OCI-LY7 (cell line): ENCODE measurements around the gene PDGFRA. TPM values are rescaled to one million over a fixed set of nuclear protein-coding genes. Genes with fewer than 3 reads are reported as not detected.

ENCODE experiments used
- BruUV-seq: library from RNA; stranded (reverse); fragments of 400-500 nt; replicated peaks from 2 replicates; lab custom pipeline; 2021; lab: Mats Ljungman, UMichigan
- CTCF ChIA-PET: fragments of 300-600 bp; sonication (Branson Sonifier 250); formaldehyde crosslinking; loops from one replicate; lab custom pipeline; 2022; ENCODE audit warnings: antibody characterized with exemption; ENCODE audit not compliant: unreplicated experiment; lab: Charles Lee
- POLR2A ChIA-PET: fragments of 300-600 bp; sonication (Branson Sonifier 250); formaldehyde crosslinking; loops from one replicate; lab custom pipeline; 2022; ENCODE audit warnings: antibody characterized with exemption; lab: Charles Lee
- DNase-seq: peaks from one replicate; pipeline ENCODE4 v3.0.0-alpha.2; 2015; ENCODE audit warnings: low spot score
- H2AFZ ChIP-seq: fragments of 200-600 bp; sonication (generic), shearing (Covaris generic); 2 replicates; pipeline ENCODE4 v1.6.1; 2014; ENCODE audit warnings: mild to moderate bottlenecking, antibody characterized with exemption, low read length, moderate library complexity
- H3K27ac ChIP-seq: fragments of 200-600 bp; sonication (generic); 2 replicates; pipeline ENCODE4 v1.5.1; 2014; ENCODE audit warnings: mixed run types, low read depth, mild to moderate bottlenecking, moderate library complexity, low read length, inconsistent platforms; ENCODE audit not compliant: poor library complexity, severe bottlenecking
- H3K36me3 ChIP-seq: fragments of 200-600 bp; sonication (generic); 2 replicates; pipeline ENCODE4 v1.6.1; 2014; ENCODE audit warnings: mild to moderate bottlenecking, antibody characterized with exemption, low read length, moderate library complexity, mixed read lengths; ENCODE audit not compliant: insufficient read depth
- H3K4me1 ChIP-seq: fragments of 200-600 bp; sonication (generic); 2 replicates; pipeline ENCODE4 v1.5.1; 2014; ENCODE audit warnings: mild to moderate bottlenecking, low read length; ENCODE audit not compliant: insufficient read depth, poor library complexity, severe bottlenecking
- H3K4me2 ChIP-seq: fragments of 200-600 bp; sonication (generic); 2 replicates; pipeline ENCODE4 v1.6.1; 2014; ENCODE audit warnings: mild to moderate bottlenecking, low read length
- H3K4me3 ChIP-seq: fragments of 200-600 bp; sonication (generic); 2 replicates; pipeline ENCODE4 v1.5.1; 2014; ENCODE audit warnings: mild to moderate bottlenecking, low read depth, low read length; ENCODE audit not compliant: poor library complexity, severe bottlenecking
- H3K79me2 ChIP-seq: fragments of 200-600 bp; sonication (generic); 2 replicates; pipeline ENCODE4 v1.6.1; 2016; ENCODE audit warnings: low read depth, mild to moderate bottlenecking, low read length, moderate library complexity, mixed read lengths; ENCODE audit not compliant: insufficient read depth
- H3K9me2 ChIP-seq: fragments of 200-600 bp; sonication (generic); 2 replicates; pipeline ENCODE4 v1.6.1; 2016; ENCODE audit warnings: mild to moderate bottlenecking, low read length, mixed read lengths; ENCODE audit not compliant: insufficient read depth
- H3K9me3 ChIP-seq: fragments of 200-600 bp; sonication (generic); 2 replicates; pipeline ENCODE4 v1.6.1; 2014; ENCODE audit warnings: mild to moderate bottlenecking, mixed run types, low read length, mixed read lengths
- H4K20me1 ChIP-seq: fragments of 200-600 bp; sonication (generic); 2 replicates; pipeline ENCODE4 v1.6.1; 2014; ENCODE audit warnings: mild to moderate bottlenecking, antibody characterized with exemption, low read length, moderate library complexity, mixed read lengths; ENCODE audit not compliant: insufficient read depth
- EZH2phosphoT487 ChIP-seq: fragments of 200-600 bp; sonication (generic); IDR thresholded peaks from 2 replicates; pipeline ENCODE4 v1.6.1; 2018; ENCODE audit warnings: low read depth, borderline replicate concordance, mild to moderate bottlenecking, mixed run types, antibody characterized with exemption, low read length, moderate library complexity, mixed read lengths
- intact Hi-C: fragments of 100-400 bp; cut with micrococcal nuclease; formaldehyde crosslinking; loops from one replicate; pipeline ENCODE4 v1.10.0; 2022; ENCODE audit not compliant: unreplicated experiment
- total RNA-seq, 2 experiments: library from RNA; depleted of rRNA in 1 of 2; stranded (reverse); fragments of >200 nt in 1 of 2; shearing (Covaris generic) in 1 of 2; gene quantifications; 2 replicates each; pipeline ENCODE4 v1.2.3, GENCODE V29; 2014 to 2022
- TF ChIP-seq, protein P1 (sequence below): fragments of 200-600 bp; sonication (generic); conservative IDR thresholded peaks from 2 replicates; pipeline ENCODE4 v1.5.1; 2014; ENCODE audit warnings: mild to moderate bottlenecking, antibody characterized with exemption, low read length, moderate library complexity, mixed read lengths

Gene PDGFRA
- total RNA-seq, 2 experiments from 2014 or later: not detected

DNA sequence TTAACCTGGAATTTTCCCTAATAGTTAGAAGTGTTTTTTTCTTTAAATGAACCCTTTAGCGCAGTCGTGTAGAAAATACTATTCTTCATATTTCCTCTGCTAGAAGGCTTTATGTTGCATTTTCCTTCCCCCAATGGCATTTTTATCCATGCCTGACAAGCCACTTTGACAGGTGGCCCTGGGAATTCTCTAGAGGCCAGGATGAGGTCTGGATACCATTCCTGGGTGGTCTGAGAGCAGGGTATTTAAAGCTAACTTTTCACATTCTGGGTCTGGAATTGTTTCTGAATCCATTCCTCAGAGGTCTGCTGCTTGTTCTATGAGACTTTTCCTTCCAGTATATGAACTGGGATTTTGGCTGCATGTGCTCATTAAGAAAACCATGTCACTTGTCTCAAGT is 31.2 kb upstream of the PDGFRA start:
- no peak for DNase-seq
- H3K4me2 ChIP-seq: no peak overlapping the region
- H3K36me3 ChIP-seq: no peaks in the 10 kb centered on the region
- H3K4me3 ChIP-seq: no peak overlapping the region
- H3K9me2 ChIP-seq: no peaks in the 10 kb centered on the region
- no peaks in the 10 kb centered on the region for H4K20me1 ChIP-seq
- intact Hi-C loops: no loop called here
- BruUV-seq: no TSS peak
- no peaks in the 10 kb centered on the region for H3K79me2 ChIP-seq
- H2AFZ ChIP-seq: no peak overlapping the region; the same call in 1 of the 2 replicates
- no peaks in the 10 kb centered on the region for H3K9me3 ChIP-seq
- ChIA-PET CTCF (no interaction called here), POLR2A (no interaction called here)
- no peak overlapping the region for H3K27ac ChIP-seq
- TF ChIP-seq EZH2phosphoT487: no peak
- TF ChIP-seq, protein P1, sequence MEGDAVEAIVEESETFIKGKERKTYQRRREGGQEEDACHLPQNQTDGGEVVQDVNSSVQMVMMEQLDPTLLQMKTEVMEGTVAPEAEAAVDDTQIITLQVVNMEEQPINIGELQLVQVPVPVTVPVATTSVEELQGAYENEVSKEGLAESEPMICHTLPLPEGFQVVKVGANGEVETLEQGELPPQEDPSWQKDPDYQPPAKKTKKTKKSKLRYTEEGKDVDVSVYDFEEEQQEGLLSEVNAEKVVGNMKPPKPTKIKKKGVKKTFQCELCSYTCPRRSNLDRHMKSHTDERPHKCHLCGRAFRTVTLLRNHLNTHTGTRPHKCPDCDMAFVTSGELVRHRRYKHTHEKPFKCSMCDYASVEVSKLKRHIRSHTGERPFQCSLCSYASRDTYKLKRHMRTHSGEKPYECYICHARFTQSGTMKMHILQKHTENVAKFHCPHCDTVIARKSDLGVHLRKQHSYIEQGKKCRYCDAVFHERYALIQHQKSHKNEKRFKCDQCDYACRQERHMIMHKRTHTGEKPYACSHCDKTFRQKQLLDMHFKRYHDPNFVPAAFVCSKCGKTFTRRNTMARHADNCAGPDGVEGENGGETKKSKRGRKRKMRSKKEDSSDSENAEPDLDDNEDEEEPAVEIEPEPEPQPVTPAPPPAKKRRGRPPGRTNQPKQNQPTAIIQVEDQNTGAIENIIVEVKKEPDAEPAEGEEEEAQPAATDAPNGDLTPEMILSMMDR: no peak
- no peaks in the 10 kb centered on the region for H3K4me1 ChIP-seq

GRCh38 chr4:54199919-54200318 is 29.2 kb upstream of the PDGFRA start:
- TF ChIP-seq, protein P1: no peak
- TF ChIP-seq EZH2phosphoT487: no peak
- Histone ChIP-seq H4K20me1 (no peaks in the 10 kb centered on the region), H3K9me2 (no peaks in the 10 kb centered on the region), H3K36me3 (no peaks in the 10 kb centered on the region), H3K4me3 (no peak overlapping the region), H3K4me2 (no peak overlapping the region), H2AFZ (no peak overlapping the region), H3K27ac (no peak overlapping the region), H3K9me3 (no peaks in the 10 kb centered on the region), H3K4me1 (no peaks in the 10 kb centered on the region), H3K79me2 (no peaks in the 10 kb centered on the region)
- ChIA-PET CTCF (no interaction called here), POLR2A (no interaction called here)
- intact Hi-C loops: no loop called here
- BruUV-seq: no TSS peak
- DNase-seq: no peak

DNA sequence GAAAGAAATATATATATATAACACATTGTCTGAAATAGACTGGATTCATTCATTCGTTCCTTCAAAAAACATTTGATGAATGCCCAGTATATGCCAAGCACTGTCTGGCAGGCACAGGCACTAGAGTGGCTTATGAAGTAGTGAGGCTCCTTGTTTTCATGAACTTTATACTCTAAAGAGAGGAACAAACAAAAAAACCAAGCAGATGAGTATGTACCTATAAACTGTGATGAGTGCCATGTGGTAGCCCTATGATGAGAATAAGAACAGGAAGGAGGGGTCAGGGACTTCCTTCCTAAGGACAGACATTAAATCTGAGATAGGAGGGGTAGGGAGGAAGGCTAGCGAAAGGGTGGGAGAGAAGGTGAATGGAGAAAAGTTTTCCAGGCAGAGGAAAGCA is 19.5 kb upstream of the PDGFRA start:
- DNase-seq: no peak
- no peaks in the 10 kb centered on the region for H3K4me1 ChIP-seq
- ChIA-PET CTCF (no interaction called here), POLR2A (no interaction called here)
- no peaks in the 10 kb centered on the region for H3K79me2 ChIP-seq
- H4K20me1 ChIP-seq: no peaks in the 10 kb centered on the region
- BruUV-seq: no TSS peak
- no peak overlapping the region for H3K4me2 ChIP-seq
- no peak overlapping the region for H3K4me3 ChIP-seq
- TF ChIP-seq EZH2phosphoT487: no peak
- no peaks in the 10 kb centered on the region for H3K36me3 ChIP-seq
- intact Hi-C loops: no loop called here
- H2AFZ ChIP-seq: peak overlapping the region; percentile 30; the same call in 1 of the 2 replicates
- H3K27ac ChIP-seq: no peak overlapping the region
- 0 out of 2 replicates have a peak, but pooled peaks cover 7% of the 10 kb centered on the region for H3K9me3 ChIP-seq
- no peaks in the 10 kb centered on the region for H3K9me2 ChIP-seq
